SK-N-SH (cell line): ENCODE data around the gene CLEC20A. TPM values are rescaled to one million over a fixed set of nuclear protein-coding genes. Genes with fewer than 3 reads are reported as not detected.

Experiments
- CTCF ChIA-PET: fragments of 300-600, 350-600 bp; formaldehyde crosslinking; extraction: SDS; loops from one replicate; lab custom pipeline; 2021; lab: Yijun Ruan, JAX
- POLR2A ChIA-PET: fragments of 350-600 bp; sonication (Branson Sonifier 250); formaldehyde crosslinking; extraction: SDS; loops from one replicate; lab custom pipeline; 2020; ENCODE audit warnings: antibody characterized with exemption, inconsistent platforms; lab: Yijun Ruan, JAX
- DNase-seq: peaks from one replicate; pipeline ENCODE4 v3.0.0; 2012
- H2AFZ ChIP-seq: fragments of 200-600 bp; sonication (generic); 2 replicates; pipeline ENCODE4 v1.8.1; 2016; ENCODE audit warnings: antibody characterized with exemption, mild to moderate bottlenecking, low read depth
- H3F3A ChIP-seq: fragments of 200-600 bp; sonication (generic); replicated peaks from 2 replicates; pipeline ENCODE3; 2016; ENCODE audit warnings: antibody characterized with exemption, mild to moderate bottlenecking; ENCODE audit not compliant: insufficient read depth
- H3K27ac ChIP-seq, 2 experiments: fragments of 200-500 bp in 1 of 2; fragments of 200-600 bp in 1 of 2; sonication (Bioruptor generic) in 1 of 2; sonication (generic), shearing (Covaris generic) in 1 of 2; 2 replicates each; pipeline versions ENCODE4 v1.5.1 to v1.6.1; 2014 to 2016; ENCODE audit warnings: low read depth in 2 of 2, inconsistent platforms in 1 of 2, low read length in 1 of 2, mild to moderate bottlenecking in 1 of 2, mixed read lengths in 1 of 2
- H3K27me3 ChIP-seq: fragments of 200-600 bp; sonication (generic), shearing (Covaris generic); 2 replicates; pipeline ENCODE4 v1.6.1; 2016; ENCODE audit warnings: mixed run types; ENCODE audit not compliant: insufficient read depth
- H3K36me3 ChIP-seq, 2 experiments: fragments of 200-500 bp in 1 of 2; fragments of 200-600 bp in 1 of 2; sonication (Bioruptor generic) in 1 of 2; sonication (generic) in 1 of 2; replicated peaks in 1 of 2; 2 replicates each; pipeline versions ENCODE3 to v1.5.1; 2014 to 2016; ENCODE audit warnings: low read length in 1 of 2, mild to moderate bottlenecking in 1 of 2; ENCODE audit not compliant: insufficient read depth in 2 of 2, control insufficient read depth in 1 of 2
- H3K4me1 ChIP-seq, 2 experiments: fragments of 200-500 bp in 1 of 2; fragments of 200-600 bp in 1 of 2; sonication (Bioruptor generic) in 1 of 2; sonication (generic), shearing (Covaris generic) in 1 of 2; 2 replicates each; pipeline versions ENCODE4 v1.5.1 to v1.6.1; 2014 to 2016; ENCODE audit warnings: low read depth in 1 of 2, low read length in 1 of 2, mixed run types in 1 of 2; ENCODE audit not compliant: insufficient read depth in 2 of 2, control insufficient read depth in 1 of 2
- H3K4me2 ChIP-seq: fragments of 200-600 bp; sonication (generic), shearing (Covaris generic); 2 replicates; pipeline ENCODE4 v1.6.1; 2017; ENCODE audit warnings: mixed run types
- H3K4me3 ChIP-seq, 2 experiments: fragments of 200-500 bp in 1 of 2; fragments of 200-600 bp in 1 of 2; sonication (Bioruptor generic) in 1 of 2; sonication (generic), shearing (Covaris generic) in 1 of 2; 2 replicates each; pipeline versions ENCODE4 v1.5.1 to v1.8.1; 2014 to 2016; ENCODE audit warnings: low read depth in 2 of 2, inconsistent platforms in 1 of 2, low read length in 1 of 2, mild to moderate bottlenecking in 1 of 2, mixed read lengths in 1 of 2, moderate library complexity in 1 of 2
- H3K79me2 ChIP-seq: fragments of 200-600 bp; sonication (generic); 2 replicates; pipeline ENCODE4 v1.8.1; 2017; ENCODE audit warnings: mild to moderate bottlenecking; ENCODE audit not compliant: insufficient read depth
- H3K9ac ChIP-seq: fragments of 200-600 bp; sonication (generic); 2 replicates; pipeline ENCODE4 v1.6.1; 2017; ENCODE audit warnings: mixed run types
- H3K9me2 ChIP-seq: fragments of 200-600 bp; sonication (generic); 2 replicates; pipeline ENCODE4 v1.6.1; 2017; ENCODE audit warnings: mixed run types
- H3K9me3 ChIP-seq: fragments of 200-600 bp; sonication (generic); 2 replicates; pipeline ENCODE4 v1.6.1; 2017; ENCODE audit warnings: mixed run types, mild to moderate bottlenecking, moderate library complexity
- H4K20me1 ChIP-seq: fragments of 200-600 bp; sonication (generic); 2 replicates; pipeline ENCODE4 v1.6.1; 2017; ENCODE audit warnings: mild to moderate bottlenecking, mixed run types; ENCODE audit not compliant: insufficient read depth
- CHD2 ChIP-seq: fragments of 150-350 bp; IDR thresholded peaks from 2 replicates; pipeline ENCODE4 v1.6.1; 2018; ENCODE audit warnings: low read length; ENCODE audit not compliant: partially characterized antibody
- CTCF ChIP-seq: fragments of 200-600 bp; sonication (generic); IDR thresholded peaks from 2 replicates; pipeline ENCODE4 v1.6.1; 2017; ENCODE audit warnings: antibody characterized with exemption, mild to moderate bottlenecking, moderate library complexity
- ELF1 ChIP-seq: IDR thresholded peaks from 2 replicates; pipeline ENCODE4 v1.4.0; 2012
- IRF3 ChIP-seq: fragments of 150-350 bp; IDR thresholded peaks from 2 replicates; pipeline ENCODE4 v1.6.1; 2016; ENCODE audit warnings: mild to moderate bottlenecking, low read depth, low read length
- NRF1 ChIP-seq: IDR thresholded peaks from 2 replicates; pipeline ENCODE4 v1.6.1; 2012; ENCODE audit warnings: low read depth, mild to moderate bottlenecking, low read length
- WGBS: methylation state at CpG from one replicate; pipeline ENCODE4 v1.1.6; 2017; ENCODE audit warnings: low lambda C conversion rate; 5-methylcytosine and 5-hydroxymethylcytosine counted together
- polyA plus RNA-seq, 3 experiments: library from polyadenylated mRNA; depleted of rRNA; stranded (reverse); fragments of >200 nt; gene quantifications; 2 replicates each; pipeline ENCODE4 v1.2.3, GENCODE V29; 2012
- TF ChIP-seq, protein P1 (sequence below): IDR thresholded peaks from 2 replicates; pipeline ENCODE4; 2012
- TF ChIP-seq, protein P2 (sequence below): IDR thresholded peaks from 2 replicates; pipeline ENCODE4 v1.4.0; 2012; ENCODE audit warnings: low read depth, borderline replicate concordance

Gene CLEC20A
- polyA plus RNA-seq, 1 of the 3 experiments (the other 2 are of a cell fraction), result not detected

DNA sequence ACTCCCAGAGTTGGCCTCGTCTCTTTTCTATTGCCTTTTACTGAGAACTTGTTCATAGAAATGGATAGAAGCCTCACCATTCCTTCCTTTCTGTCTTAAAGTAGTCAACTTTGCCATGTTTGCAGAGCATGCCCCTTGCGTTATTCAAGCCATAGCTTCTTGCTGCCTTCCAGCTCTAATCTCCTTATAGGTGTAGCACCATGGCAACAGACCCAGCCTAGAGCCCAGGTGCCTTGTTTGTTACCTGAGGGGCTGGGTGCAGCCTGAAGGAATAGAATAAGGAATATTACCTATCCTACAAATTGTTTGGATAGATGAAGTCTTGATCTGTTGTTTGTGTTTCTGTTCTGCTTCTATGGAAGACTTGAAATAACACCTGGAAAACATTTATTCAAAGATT lies 59.9 kb downstream of the CLEC20A start:
- Histone ChIP-seq H3K9me3 (no peaks in the 10 kb centered on the region), H3K4me3 (no peak overlapping the region), H3K36me3 (peaks cover 10 to 22% of the 10 kb centered on the region in 2 experiments), H3F3A (no peaks in the 10 kb centered on the region), H3K9ac (no peak overlapping the region), H3K4me2 (no peak overlapping the region)
- CTCF ChIA-PET, result interaction anchor here (0.6 to 1.3 kb wide), 2 partner anchors 137 to 788 kb away, joined by 3 to 4 read pairs; no protein-coding TSS in a partner anchor
- 92% methylated on average over 2 of the region's 2 CpGs for WGBS
- no peak for DNase-seq
- TF ChIP-seq CHD2 (no peak), CTCF (no peak), NRF1 (no peak)
- TF ChIP-seq, protein P1, sequence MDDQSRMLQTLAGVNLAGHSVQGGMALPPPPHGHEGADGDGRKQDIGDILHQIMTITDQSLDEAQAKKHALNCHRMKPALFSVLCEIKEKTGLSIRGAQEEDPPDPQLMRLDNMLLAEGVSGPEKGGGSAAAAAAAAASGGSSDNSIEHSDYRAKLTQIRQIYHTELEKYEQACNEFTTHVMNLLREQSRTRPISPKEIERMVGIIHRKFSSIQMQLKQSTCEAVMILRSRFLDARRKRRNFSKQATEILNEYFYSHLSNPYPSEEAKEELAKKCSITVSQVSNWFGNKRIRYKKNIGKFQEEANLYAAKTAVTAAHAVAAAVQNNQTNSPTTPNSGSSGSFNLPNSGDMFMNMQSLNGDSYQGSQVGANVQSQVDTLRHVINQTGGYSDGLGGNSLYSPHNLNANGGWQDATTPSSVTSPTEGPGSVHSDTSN, result no peak
- TF ChIP-seq, protein P2, sequence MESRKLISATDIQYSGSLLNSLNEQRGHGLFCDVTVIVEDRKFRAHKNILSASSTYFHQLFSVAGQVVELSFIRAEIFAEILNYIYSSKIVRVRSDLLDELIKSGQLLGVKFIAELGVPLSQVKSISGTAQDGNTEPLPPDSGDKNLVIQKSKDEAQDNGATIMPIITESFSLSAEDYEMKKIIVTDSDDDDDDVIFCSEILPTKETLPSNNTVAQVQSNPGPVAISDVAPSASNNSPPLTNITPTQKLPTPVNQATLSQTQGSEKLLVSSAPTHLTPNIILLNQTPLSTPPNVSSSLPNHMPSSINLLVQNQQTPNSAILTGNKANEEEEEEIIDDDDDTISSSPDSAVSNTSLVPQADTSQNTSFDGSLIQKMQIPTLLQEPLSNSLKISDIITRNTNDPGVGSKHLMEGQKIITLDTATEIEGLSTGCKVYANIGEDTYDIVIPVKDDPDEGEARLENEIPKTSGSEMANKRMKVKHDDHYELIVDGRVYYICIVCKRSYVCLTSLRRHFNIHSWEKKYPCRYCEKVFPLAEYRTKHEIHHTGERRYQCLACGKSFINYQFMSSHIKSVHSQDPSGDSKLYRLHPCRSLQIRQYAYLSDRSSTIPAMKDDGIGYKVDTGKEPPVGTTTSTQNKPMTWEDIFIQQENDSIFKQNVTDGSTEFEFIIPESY, result no peak
- TF ChIP-seq, all 33 proteins: peak for 0
- Histone ChIP-seq H4K20me1 (no peaks in the 10 kb centered on the region), H3K79me2 (no peaks in the 10 kb centered on the region), H2AFZ (no peak overlapping the region), H3K9me2 (no peaks in the 10 kb centered on the region), H3K27ac (no peak overlapping the region), H3K4me1 (no peaks in the 10 kb centered on the region; a peak in 1 of 4 replicates), H3K27me3 (no peaks in the 10 kb centered on the region)
- POLR2A ChIA-PET, result no interaction called here

DNA sequence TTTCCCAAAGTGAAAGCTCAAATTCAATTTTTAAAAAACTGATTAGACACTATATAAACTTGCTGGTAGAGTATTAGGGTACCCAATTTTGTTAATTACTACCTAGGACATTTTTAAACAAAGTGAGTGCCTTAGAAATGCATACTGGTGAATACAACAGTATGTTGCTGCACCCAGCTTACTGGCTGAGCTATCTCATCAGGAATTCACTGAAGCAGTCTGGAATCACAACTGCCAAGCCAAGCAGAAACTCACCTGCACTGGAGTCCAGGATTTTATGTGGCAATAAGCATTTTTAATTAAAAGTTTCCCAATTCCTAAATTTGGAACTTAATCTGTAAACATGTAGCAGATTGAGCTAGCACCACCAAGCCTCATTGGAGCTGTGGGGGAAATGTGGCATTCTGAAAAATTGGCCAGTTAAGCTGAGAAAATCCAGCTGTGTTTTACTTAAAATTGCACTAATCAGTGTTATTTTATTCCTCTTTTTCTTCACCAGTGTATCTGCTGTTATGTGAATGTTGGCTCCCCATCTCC lies 61.8 kb downstream of the CLEC20A start:
- Histone ChIP-seq H3K9me3 (no peaks in the 10 kb centered on the region), H4K20me1 (no peaks in the 10 kb centered on the region), H3F3A (no peaks in the 10 kb centered on the region), H3K9me2 (no peaks in the 10 kb centered on the region), H3K36me3 (peaks cover 2 to 8% of the 10 kb centered on the region in 2 experiments), H3K27me3 (no peaks in the 10 kb centered on the region), H3K27ac (no peak overlapping the region), H3K4me1 (no peaks in the 10 kb centered on the region; a peak in 1 of 4 replicates), H3K4me2 (no peak overlapping the region), H3K79me2 (no peaks in the 10 kb centered on the region), H3K4me3 (no peak overlapping the region), H3K9ac (no peak overlapping the region), H2AFZ (no peak overlapping the region)
- ChIA-PET POLR2A (no interaction called here), CTCF (interaction anchor here (0.6 to 1.1 kb wide), 2 partner anchors 12 to 571 kb away, joined by 3 read pairs; no protein-coding TSS in a partner anchor)
- no peak for DNase-seq
- TF ChIP-seq ELF1, result no peak
- no peak for TF ChIP-seq IRF3
